GOT3 (cell line): ENCODE results near the gene SCAI.
"Not testable (repeated sequence)": the region's sequence is repeated elsewhere in the genome, so short reads cannot be mapped to it uniquely, and the experiment has no call there.

Experiments used
- DNase-seq: peaks from one replicate; lab custom pipeline; 2025; ENCODE audit warnings: mixed read lengths; lab: John Stamatoyannopoulos, UW

The SCAI gene

GRCh38 chr9:125106285-125106893, 36.9 kb downstream of the SCAI start:
- DNase-seq = no peak

- no peak for DNase-seq
Measured at GRCh38 chr9:125103770-125104460, 39.4 kb downstream of the SCAI start.

GRCh38 chr9:125103021-125103420, 40.3 kb downstream of the SCAI start:
- no peak for DNase-seq

GRCh38 chr9:125100822-125101221, 42.5 kb downstream of the SCAI start:
- DNase-seq = no peak

- no peak for DNase-seq
Measured at GRCh38 chr9:125099816-125100215, 43.5 kb downstream of the SCAI start.

GRCh38 chr9:125095821-125096443, 47.4 kb downstream of the SCAI start:
- no peak for DNase-seq

GRCh38 chr9:125091121-125091520, 52.2 kb downstream of the SCAI start:
- DNase-seq = no peak

- no peak for DNase-seq
Measured at GRCh38 chr9:125089331-125089730, 54.0 kb downstream of the SCAI start.

GRCh38 chr9:125088752-125089151, 54.6 kb downstream of the SCAI start:
- DNase-seq = no peak

GRCh38 chr9:125085703-125086477, 57.4 kb downstream of the SCAI start:
- no peak for DNase-seq

GRCh38 chr9:125082197-125082596, 61.1 kb downstream of the SCAI start:
- not testable (repeated sequence) for DNase-seq

- not testable (repeated sequence) for DNase-seq
Measured at GRCh38 chr9:125080797-125081196, 62.5 kb downstream of the SCAI start.

- no peak for DNase-seq
Measured at GRCh38 chr9:125079931-125080330, 63.4 kb downstream of the SCAI start.

GRCh38 chr9:125075997-125076396, 67.3 kb downstream of the SCAI start:
- DNase-seq = no peak

- DNase-seq = no peak
Measured at GRCh38 chr9:125074976-125075375, 68.4 kb downstream of the SCAI start.

- DNase-seq = no peak
Measured at GRCh38 chr9:125066839-125067619, 76.3 kb downstream of the SCAI start.

- DNase-seq = no peak
Measured at GRCh38 chr9:125061391-125061790, 81.9 kb downstream of the SCAI start.

- no peak for DNase-seq
Measured at GRCh38 chr9:125049212-125050049, 93.9 kb downstream of the SCAI start.

- DNase-seq = no peak
Measured at GRCh38 chr9:125043631-125044030, 99.7 kb downstream of the SCAI start.

- no peak for DNase-seq
Measured at GRCh38 chr9:125043148-125043547, 100.2 kb downstream of the SCAI start.

GRCh38 chr9:125038166-125038565, 105.2 kb downstream of the SCAI start:
- DNase-seq = no peak
